ENCODE results near the gene BTRC. TPM values are rescaled to one million over a fixed set of nuclear protein-coding genes. Genes with fewer than 3 reads are reported as not detected.
"Not testable (repeated sequence)": the region's sequence is repeated elsewhere in the genome, so short reads cannot be mapped to it uniquely, and the experiment has no call there.

The BTRC gene
- total RNA-seq, 4 donors from 2014 or later = 12.6 to 26.5 (median 20.7) TPM

DNA sequence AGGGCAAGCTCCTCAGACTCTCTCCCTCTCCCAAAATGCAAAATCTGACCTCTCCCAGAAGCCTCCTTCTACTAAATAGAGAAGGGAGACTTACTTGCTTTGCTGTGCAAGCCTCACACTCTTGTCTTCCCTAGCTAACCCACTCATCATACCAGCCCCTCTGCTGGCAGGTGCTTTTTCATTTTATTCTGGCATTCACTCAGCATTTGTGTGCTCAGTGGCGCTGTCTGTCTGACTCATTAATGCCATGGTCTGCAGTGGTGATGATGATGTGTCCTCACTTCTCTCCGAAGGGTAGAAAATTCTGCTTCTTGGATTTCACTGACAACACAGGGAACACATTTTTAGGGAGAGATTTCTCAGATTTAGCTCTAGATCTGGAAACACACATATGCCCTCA is 22.0 kb upstream of the BTRC start:
- TF ChIP-seq, protein P1, sequence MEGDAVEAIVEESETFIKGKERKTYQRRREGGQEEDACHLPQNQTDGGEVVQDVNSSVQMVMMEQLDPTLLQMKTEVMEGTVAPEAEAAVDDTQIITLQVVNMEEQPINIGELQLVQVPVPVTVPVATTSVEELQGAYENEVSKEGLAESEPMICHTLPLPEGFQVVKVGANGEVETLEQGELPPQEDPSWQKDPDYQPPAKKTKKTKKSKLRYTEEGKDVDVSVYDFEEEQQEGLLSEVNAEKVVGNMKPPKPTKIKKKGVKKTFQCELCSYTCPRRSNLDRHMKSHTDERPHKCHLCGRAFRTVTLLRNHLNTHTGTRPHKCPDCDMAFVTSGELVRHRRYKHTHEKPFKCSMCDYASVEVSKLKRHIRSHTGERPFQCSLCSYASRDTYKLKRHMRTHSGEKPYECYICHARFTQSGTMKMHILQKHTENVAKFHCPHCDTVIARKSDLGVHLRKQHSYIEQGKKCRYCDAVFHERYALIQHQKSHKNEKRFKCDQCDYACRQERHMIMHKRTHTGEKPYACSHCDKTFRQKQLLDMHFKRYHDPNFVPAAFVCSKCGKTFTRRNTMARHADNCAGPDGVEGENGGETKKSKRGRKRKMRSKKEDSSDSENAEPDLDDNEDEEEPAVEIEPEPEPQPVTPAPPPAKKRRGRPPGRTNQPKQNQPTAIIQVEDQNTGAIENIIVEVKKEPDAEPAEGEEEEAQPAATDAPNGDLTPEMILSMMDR (IDR thresholded peaks at IDR 0.05) = no peak
- no peaks in the 10 kb centered on the region for H3K4me1 ChIP-seq
- no peaks in the 10 kb centered on the region for H3K36me3 ChIP-seq
- no peak overlapping the region for H3K27ac ChIP-seq
- no peak overlapping the region for H3K4me3 ChIP-seq
- intact Hi-C loops (cut with DNase I; ENCODE audit: low total_unique reads) = no loop called here
- no peaks in the 10 kb centered on the region for H3K9me3 ChIP-seq
- no peaks in the 10 kb centered on the region for H3K27me3 ChIP-seq
- DNase-seq = no peak

DNA sequence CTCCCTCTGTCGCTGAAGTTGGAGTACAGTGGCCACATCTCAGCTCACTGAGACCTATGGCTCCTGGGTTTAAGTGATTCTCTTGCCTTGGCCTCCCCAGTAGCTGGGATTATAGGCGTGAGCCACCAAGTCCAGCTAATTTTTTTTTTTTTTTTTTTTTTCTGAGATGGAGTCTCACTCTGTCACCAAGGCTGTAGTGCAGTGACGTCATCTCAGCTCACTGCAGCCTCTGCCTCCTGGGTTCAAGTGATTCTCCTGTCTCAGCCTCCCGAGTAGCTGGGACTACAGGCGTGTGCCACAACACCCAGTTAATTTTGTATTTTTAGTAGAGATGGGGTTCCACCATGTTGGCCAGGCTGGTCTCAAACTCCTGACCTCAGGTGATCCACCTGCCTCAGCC is 19.7 kb upstream of the BTRC start:
- H3K4me3 ChIP-seq; DNase-seq; intact Hi-C loops (cut with DNase I; ENCODE audit: low total_unique reads); H3K27ac ChIP-seq; H3K36me3 ChIP-seq; H3K9me3 ChIP-seq; H3K27me3 ChIP-seq; H3K4me1 ChIP-seq: not testable (repeated sequence)

- Histone ChIP-seq H3K36me3 (no peaks in the 10 kb centered on the region), H3K4me1 (no peaks in the 10 kb centered on the region), H3K27ac (no peak overlapping the region), H3K4me3 (no peak overlapping the region), H3K27me3 (no peaks in the 10 kb centered on the region), H3K9me3 (no peaks in the 10 kb centered on the region)
- intact Hi-C loops (cut with DNase I; ENCODE audit: low total_unique reads) = no loop called here
- TF ChIP-seq POLR2A (IDR thresholded peaks at IDR 0.05) = no peak
- TF ChIP-seq, protein P1 (IDR thresholded peaks at IDR 0.05) = no peak
- no peak for DNase-seq
Measured at GRCh38 chr10:101336382-101336781, 17.6 kb upstream of the BTRC start.

DNA sequence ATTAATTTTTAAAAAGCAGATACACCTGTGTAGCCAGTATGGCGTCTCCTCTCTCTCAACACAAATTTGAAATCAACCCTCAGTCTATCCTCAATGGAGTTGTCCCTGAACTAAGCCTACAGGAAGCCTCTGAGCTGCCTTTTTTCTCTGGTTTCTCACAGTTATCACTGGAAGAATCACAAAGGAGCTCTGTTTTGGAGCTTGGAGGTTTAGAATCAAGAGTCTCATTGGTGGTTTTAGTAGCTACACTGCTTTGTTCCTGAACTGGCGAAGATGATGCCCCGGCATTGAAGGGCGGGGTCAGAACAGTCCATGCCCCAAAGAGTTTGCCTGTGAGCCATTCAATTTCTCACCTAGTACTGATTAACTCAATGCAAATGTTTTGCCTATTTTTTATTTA is 16.1 kb upstream of the BTRC start:
- TF ChIP-seq, protein P1 (IDR thresholded peaks at IDR 0.05) = no peak
- no peak for TF ChIP-seq POLR2A (IDR thresholded peaks at IDR 0.05)
- no peaks in the 10 kb centered on the region for H3K27me3 ChIP-seq
- no peaks in the 10 kb centered on the region for H3K9me3 ChIP-seq
- H3K4me3 ChIP-seq = no peak overlapping the region
- H3K4me1 ChIP-seq = no peaks in the 10 kb centered on the region
- DNase-seq = no peak
- no peak overlapping the region for H3K27ac ChIP-seq
- intact Hi-C loops (cut with DNase I; ENCODE audit: low total_unique reads) = no loop called here
- H3K36me3 ChIP-seq = no peaks in the 10 kb centered on the region

- H3K36me3 ChIP-seq = no peaks in the 10 kb centered on the region
- no peaks in the 10 kb centered on the region for H3K4me1 ChIP-seq
- no peak overlapping the region for H3K4me3 ChIP-seq
- no peaks in the 10 kb centered on the region for H3K27me3 ChIP-seq
- intact Hi-C loops (cut with DNase I; ENCODE audit: low total_unique reads) = no loop called here
- H3K27ac ChIP-seq = no peak overlapping the region
- DNase-seq = no peak
- TF ChIP-seq, protein P1 (IDR thresholded peaks at IDR 0.05) = no peak
- no peak for TF ChIP-seq POLR2A (IDR thresholded peaks at IDR 0.05)
- H3K9me3 ChIP-seq = no peaks in the 10 kb centered on the region
Measured at GRCh38 chr10:101341438-101341837, 12.5 kb upstream of the BTRC start.

- Histone ChIP-seq H3K27ac (no peak overlapping the region), H3K9me3 (no peaks in the 10 kb centered on the region), H3K4me3 (no peak overlapping the region), H3K36me3 (no peaks in the 10 kb centered on the region), H3K27me3 (no peaks in the 10 kb centered on the region), H3K4me1 (no peaks in the 10 kb centered on the region)
- intact Hi-C loops (cut with DNase I; ENCODE audit: low total_unique reads) = no loop called here
- TF ChIP-seq, protein P1 (IDR thresholded peaks at IDR 0.05) = no peak
- TF ChIP-seq POLR2A (IDR thresholded peaks at IDR 0.05) = no peak
- no peak for DNase-seq
Measured at GRCh38 chr10:101346177-101346576, 7.8 kb upstream of the BTRC start.
